ENCODE data around the gene ATP6V0B.

- TF ChIP-seq CTCF (IDR thresholded peaks at IDR 0.05), result peak in 1 of 3 experiments; percentile 32
- TF ChIP-seq POLR2A (IDR thresholded peaks at IDR 0.05; ENCODE audit: low read depth), result no peak
- TF ChIP-seq POLR2AphosphoS5 (IDR thresholded peaks at IDR 0.05), result no peak
- no peak for TF ChIP-seq EP300 (IDR thresholded peaks at IDR 0.05)
Observed at GRCh38 chr1:43930168-43930948, 44.4 kb upstream of the ATP6V0B start.

All from esophagus muscularis mucosa (tissue), 4 donors.